Measurements from ENCODE around the gene PBX4.

GRCh38 chr19:19643158-19644053 is 24.9 kb upstream of the PBX4 start, which contains the start of gene GMIP:
- TF ChIP-seq REST (IDR thresholded peaks at IDR 0.05; ENCODE audit: insufficient read depth in 1 of 2, low read depth in 2 of 2, low read length in 1 of 2) (no peak), CTCF (IDR thresholded peaks at IDR 0.05) (peak; percentile 89), TCF7L2 (IDR thresholded peaks at IDR 0.05; ENCODE audit: low read depth, low read length) (no peak), POLR2AphosphoS5 (IDR thresholded peaks at IDR 0.05; ENCODE audit: low read depth, low read length) (no peak)

Data from Panc1 (cell line).